Activated T-cell treated with anti-CD3 and anti-CD28 coated beads, Interleukin-2, amount 50 U/mL, for 4 hours (primary cell): ENCODE results near the gene ZDHHC18. TPM values are rescaled to one million over a fixed set of nuclear protein-coding genes. Genes with fewer than 3 reads are reported as not detected.
A peak's percentile ranks its signal among the peaks of the same experiment; 100 is the strongest.
"Not testable (repeated sequence)": the region's sequence is repeated elsewhere in the genome, so short reads cannot be mapped to it uniquely, and the experiment has no call there.

Experiments
- ATAC-seq, 2 donors: fragments of 200-7000 bp; cut with Tn5 transposase; one replicate each; pipeline ENCODE4 v1.10.0; 2021
- DNase-seq: peaks from one replicate; pipeline ENCODE4 v3.0.0-alpha.2; 2020
- H3K27me3 Mint-ChIP-seq: one replicate; pipeline ENCODE4 v1.8.0; 2021; ENCODE audit warnings: low read depth, mixed read lengths
- H3K36me3 Mint-ChIP-seq: one replicate; pipeline ENCODE4 v1.8.0; 2022; ENCODE audit warnings: mixed read lengths; ENCODE audit not compliant: insufficient read depth
- H3K4me1 Mint-ChIP-seq: one replicate; pipeline ENCODE4 v1.8.0; 2021; ENCODE audit warnings: low read depth, mixed read lengths
- H3K4me3 Mint-ChIP-seq: one replicate; pipeline ENCODE4 v1.8.0; 2021; ENCODE audit warnings: mild to moderate bottlenecking, moderate library complexity, mixed read lengths
- H3K9me3 Mint-ChIP-seq: one replicate; pipeline ENCODE4 v1.8.0; 2021; ENCODE audit warnings: mixed read lengths
- total RNA-seq, 3 donors: library from RNA; stranded (reverse); gene quantifications; one replicate each; pipeline ENCODE4 v1.2.1, GENCODE V29; 2021

Gene ZDHHC18
- total RNA-seq, 3 donors from 2014 or later, result 66.1 to 76.8 (median 71.8) TPM

DNA sequence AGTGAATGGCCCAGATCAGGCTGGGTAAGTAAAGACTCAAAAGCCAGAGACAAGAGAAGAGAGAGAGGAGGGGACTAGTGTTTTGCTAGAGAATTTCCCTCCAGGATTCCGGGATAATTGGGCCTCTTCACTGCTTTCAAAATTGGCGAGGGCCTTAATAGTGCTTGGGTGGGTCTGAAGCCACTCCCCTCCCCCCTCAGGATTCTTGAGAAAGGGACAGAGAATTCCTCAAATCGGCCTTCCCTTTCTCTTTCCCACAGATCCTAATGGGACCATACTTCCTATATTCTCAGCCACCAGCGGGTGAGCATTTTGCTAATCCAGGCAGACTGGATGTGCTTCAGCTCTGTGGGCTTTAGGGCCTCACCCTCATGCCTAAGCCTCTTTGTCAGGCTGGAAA is 48.4 kb downstream of the ZDHHC18 start:
- Mint-ChIP-seq H3K36me3 (peaks cover 2% of the 10 kb centered on the region), H3K4me1 (no peaks in the 10 kb centered on the region), H3K9me3 (no peaks in the 10 kb centered on the region), H3K27me3 (no peaks in the 10 kb centered on the region), H3K4me3 (no peak overlapping the region)
- DNase-seq, result no peak
- no peak for ATAC-seq

DNA sequence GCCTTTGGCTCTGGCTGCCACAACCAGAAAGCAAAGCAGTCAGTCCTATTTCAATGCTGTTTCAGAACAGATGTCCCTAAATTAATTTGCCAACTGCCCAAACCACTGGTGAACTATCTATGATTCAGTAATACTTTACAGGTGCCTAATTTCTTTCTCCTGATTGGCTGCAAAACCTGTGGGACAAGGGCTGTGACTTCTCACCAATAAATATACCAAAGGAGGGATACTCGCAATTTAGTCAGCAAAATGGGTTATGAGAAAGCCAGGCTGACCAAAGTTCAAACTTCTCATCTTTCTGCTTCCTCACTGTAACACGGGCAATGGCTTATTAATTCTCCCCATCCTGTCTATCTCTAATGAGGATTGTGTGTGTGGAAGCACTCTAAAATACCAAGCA is 50.8 kb downstream of the ZDHHC18 start:
- Mint-ChIP-seq H3K4me3 (no peak overlapping the region), H3K27me3 (no peaks in the 10 kb centered on the region), H3K4me1 (no peaks in the 10 kb centered on the region), H3K9me3 (no peaks in the 10 kb centered on the region), H3K36me3 (peaks cover 6% of the 10 kb centered on the region)
- ATAC-seq (no peak), DNase-seq (no peak)

DNA sequence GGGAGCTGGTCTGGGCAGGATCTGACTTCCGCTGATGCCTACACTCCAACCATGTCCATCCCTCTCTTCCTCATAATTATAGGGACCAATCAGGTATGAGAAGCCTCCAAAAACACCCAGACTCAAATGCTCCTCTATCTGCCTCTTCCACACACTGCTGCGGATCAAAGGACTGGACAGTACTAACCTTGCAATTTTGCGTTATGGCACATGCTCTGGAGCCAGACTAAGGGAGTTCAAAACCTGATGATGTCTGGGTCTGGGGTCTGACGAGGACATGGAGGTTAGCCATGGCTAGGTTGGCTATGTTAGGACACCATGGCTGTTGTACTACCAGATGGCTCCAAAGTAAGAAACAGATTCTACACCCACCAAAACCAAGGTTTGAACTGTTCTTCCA is 53.3 kb downstream of the ZDHHC18 start:
- DNase-seq (no peak), ATAC-seq (no peak)
- Mint-ChIP-seq H3K9me3 (no peaks in the 10 kb centered on the region), H3K4me3 (no peak overlapping the region), H3K36me3 (peaks cover 25% of the 10 kb centered on the region), H3K27me3 (no peaks in the 10 kb centered on the region), H3K4me1 (peaks cover 2% of the 10 kb centered on the region)

DNA sequence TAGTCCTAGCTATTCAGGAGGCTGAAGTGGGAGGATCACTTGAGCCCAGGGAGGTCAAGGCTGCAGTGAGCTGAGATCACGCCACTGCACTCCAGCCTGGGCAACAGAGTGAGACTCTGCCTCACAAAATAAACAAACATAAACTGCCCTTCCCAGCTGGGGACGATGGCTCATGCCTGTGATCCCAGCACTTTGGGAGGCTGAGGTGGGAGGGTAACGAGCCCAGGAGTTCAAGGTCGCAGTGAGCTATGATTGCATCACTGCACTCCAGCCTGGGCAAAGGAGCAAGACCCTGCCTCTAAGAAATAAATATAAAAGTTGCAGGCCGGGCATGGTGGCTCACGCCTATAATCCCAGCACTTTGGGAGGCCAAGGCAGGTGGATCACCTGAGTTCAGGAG is 55.1 kb downstream of the ZDHHC18 start:
- H3K9me3 Mint-ChIP-seq, ATAC-seq, H3K27me3 Mint-ChIP-seq, H3K4me1 Mint-ChIP-seq, H3K4me3 Mint-ChIP-seq, DNase-seq: not testable (repeated sequence)
- H3K36me3 Mint-ChIP-seq, result peaks cover 32% of the 10 kb centered on the region

DNA sequence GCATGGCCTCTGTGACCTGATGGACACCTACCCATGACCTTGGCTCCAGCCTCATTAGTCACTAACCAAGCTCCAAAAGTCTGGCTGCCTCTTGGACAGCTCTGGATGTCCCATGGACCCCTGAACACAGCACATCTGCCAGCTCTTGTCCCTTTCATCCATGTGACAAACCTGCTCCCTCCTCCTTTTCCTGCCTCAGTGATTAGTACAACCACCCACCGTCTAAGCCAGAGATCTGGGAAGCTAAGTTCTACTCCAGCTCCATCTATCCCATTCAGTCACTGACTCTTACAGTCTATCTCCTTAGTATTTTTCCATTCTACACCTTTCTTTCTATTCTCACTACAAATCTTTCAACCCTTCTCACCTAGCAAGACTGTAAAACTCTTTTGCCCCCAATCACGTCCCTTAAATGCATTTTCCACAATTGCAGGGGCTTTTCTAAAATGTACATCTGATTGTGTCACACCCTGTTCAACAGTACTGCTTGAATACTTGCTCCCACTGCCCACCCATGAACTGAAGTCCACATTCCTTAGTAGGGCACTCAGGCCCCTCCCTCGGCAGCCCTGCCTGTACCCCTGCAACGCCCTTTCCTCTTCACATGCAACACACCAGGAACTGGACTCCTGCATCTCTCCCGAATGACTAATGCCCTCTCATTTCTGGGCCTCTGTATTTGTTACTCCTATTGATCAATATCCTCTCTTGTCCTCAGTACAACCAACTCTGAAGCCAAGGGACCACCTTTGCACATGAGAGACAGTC is 56.4 kb downstream of the ZDHHC18 start:
- peaks cover 36% of the 10 kb centered on the region for H3K36me3 Mint-ChIP-seq
- no peak for ATAC-seq
- H3K9me3 Mint-ChIP-seq, result no peaks in the 10 kb centered on the region
- no peak for DNase-seq
- H3K4me1 Mint-ChIP-seq, result peaks cover 10% of the 10 kb centered on the region
- H3K27me3 Mint-ChIP-seq, result no peaks in the 10 kb centered on the region
- no peak overlapping the region for H3K4me3 Mint-ChIP-seq

DNA sequence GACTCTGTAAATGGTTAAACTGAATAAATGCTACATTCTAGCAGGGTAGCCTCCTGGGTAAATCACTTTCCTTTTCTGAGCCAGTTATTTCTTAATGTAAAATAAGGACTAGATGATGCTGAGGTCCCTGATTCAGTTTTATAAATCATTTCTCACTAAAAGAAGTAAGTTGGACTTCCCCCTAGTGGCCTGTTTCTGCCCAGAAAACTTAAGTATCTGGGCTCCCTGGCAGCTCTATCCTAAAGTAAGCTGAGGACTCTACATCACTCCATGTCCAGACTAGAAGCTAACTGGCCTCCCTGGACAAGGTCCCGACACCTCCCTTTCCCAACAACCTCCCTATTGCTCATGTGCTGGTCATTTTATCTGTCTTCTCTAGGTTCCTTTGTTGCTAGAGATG is 60.6 kb downstream of the ZDHHC18 start:
- Mint-ChIP-seq H3K4me1 (peaks cover 34% of the 10 kb centered on the region), H3K27me3 (no peaks in the 10 kb centered on the region), H3K4me3 (peak overlapping the region; percentile 33), H3K36me3 (peaks cover 39% of the 10 kb centered on the region), H3K9me3 (no peaks in the 10 kb centered on the region)
- ATAC-seq (no peak), DNase-seq (no peak)

DNA sequence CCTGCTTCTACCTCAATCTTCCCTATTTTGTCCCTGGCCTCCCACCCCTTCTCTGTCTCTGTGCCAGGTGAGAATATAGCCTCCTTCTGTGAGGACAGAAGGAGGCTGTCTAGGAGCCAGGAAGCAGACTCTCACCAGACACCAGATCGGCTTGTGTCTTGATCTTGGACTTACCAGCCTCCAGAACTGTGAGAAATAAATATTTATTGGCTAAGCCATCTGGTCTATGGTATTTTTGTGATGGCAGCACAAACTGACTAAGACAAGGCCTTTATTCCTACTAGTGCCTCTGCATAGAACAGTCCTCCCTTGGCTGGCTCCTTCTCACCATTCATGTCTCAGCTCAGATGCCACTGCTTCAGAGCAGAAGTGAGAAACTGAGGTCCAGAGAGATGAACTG is 61.7 kb downstream of the ZDHHC18 start:
- DNase-seq (no peak), ATAC-seq (no peak)
- no peaks in the 10 kb centered on the region for H3K27me3 Mint-ChIP-seq
- peaks cover 31% of the 10 kb centered on the region for H3K4me1 Mint-ChIP-seq
- H3K9me3 Mint-ChIP-seq, result no peaks in the 10 kb centered on the region
- H3K36me3 Mint-ChIP-seq, result peaks cover 36% of the 10 kb centered on the region
- peak overlapping the region; percentile 97 for H3K4me3 Mint-ChIP-seq

DNA sequence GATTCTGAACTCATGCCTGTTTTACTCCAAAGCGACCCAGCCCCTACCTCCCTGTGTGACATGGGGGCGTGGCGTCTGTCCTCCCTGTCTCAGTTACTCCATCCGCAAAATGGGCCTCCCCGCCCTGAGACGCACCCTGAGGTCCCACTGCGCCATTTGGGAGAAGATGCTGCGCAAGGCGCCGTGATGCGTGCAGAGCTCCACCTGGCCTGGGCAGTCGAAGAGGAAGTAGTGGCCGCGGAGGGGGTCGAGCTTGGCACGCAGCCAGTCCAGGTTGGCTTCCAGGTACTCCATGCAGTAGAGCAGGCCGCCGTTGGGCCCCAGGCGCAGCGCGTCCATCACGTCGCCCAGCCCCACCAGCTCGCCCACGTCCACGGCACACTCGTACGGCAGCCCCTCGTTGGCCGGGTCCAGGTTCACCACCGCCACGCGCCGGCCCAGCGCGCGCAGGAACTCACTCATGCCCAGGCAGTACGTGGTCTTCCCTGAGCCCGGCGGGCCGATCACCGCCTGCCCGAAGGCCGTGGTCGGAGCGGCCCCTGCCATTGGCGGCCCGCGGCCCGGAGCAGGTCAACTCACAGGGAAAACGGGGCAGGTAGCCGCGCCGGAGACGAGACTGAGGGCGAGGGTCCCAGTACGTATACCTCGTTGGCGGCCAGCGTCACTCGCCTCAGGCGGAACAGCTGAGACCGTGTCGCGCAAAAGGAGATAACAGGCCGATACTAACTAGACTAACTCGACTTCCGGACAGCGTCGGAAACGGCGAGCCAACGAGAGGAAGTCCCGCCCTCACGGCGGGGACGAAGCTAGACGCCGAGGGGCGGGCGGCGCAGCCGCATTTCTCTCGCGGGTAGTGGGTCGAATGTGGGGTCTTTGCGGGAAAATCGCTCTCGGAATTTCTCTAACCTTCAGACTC is 63.3 kb downstream of the ZDHHC18 start, which contains the start of gene GPN2:
GPN2 (minus strand) TSS at position 733 of the 916 bp plus-strand sequence; CDS start at position 546, 187 bp downstream.
- peaks cover 35% of the 10 kb centered on the region for H3K36me3 Mint-ChIP-seq
- H3K4me1 Mint-ChIP-seq, result peaks cover 31% of the 10 kb centered on the region
- H3K27me3 Mint-ChIP-seq, result no peaks in the 10 kb centered on the region
- DNase-seq, result peak; percentile 64
- peak; percentile 96 for ATAC-seq
- H3K4me3 Mint-ChIP-seq, result peak within 1 kb of the TSS; percentile 97
- H3K9me3 Mint-ChIP-seq, result no peaks in the 10 kb centered on the region

DNA sequence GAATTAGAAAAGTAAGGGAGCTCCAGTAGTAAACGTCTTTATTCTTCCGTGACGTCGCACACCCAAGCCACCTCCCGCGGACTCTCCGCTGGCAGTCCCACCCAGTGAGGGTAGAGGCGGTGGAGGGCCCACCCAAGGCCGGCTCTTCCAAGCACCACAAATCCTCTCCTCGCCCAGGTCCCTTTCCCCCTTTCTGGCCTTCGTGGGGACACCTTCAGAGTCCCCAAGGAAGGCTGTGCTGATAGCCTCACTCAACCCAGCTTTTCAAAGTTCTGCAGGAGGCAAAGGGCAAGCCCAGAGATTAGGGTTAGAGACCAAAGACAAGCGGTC is 63.9 kb downstream of the ZDHHC18 start:
- DNase-seq, result no peak
- peak; percentile 47 to 49 for ATAC-seq

DNA sequence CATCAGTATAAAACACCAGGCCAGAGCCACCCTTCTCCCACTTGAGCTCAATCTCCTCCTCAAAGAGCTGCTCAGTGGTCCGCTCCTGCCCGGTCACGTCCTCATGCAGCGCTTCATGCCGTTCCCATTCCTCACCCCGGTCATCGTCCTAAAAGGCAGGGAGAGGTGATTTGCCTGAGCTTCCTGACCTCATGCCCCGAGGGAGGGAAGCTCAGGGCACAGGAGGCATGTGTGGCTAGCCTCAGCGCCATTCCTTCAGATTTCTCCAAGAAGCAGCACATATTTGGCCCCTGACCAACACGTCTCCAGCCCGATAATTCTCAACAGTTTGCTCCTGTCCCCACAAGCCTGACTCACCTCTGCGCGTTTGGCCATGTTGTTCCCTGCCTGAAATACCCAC is 67.8 kb downstream of the ZDHHC18 start:
- ATAC-seq (no peak), DNase-seq (no peak)
- no peaks in the 10 kb centered on the region for H3K27me3 Mint-ChIP-seq
- peaks cover 17% of the 10 kb centered on the region for H3K4me1 Mint-ChIP-seq
- H3K36me3 Mint-ChIP-seq, result peaks cover 24% of the 10 kb centered on the region
- H3K4me3 Mint-ChIP-seq, result no peak overlapping the region
- H3K9me3 Mint-ChIP-seq, result no peaks in the 10 kb centered on the region

More for the DNA sequence above, 63.9 kb downstream of the ZDHHC18 start:
- peaks cover 29% of the 10 kb centered on the region for H3K4me1 Mint-ChIP-seq
- peak overlapping the region; percentile 97 for H3K4me3 Mint-ChIP-seq
- peaks cover 30% of the 10 kb centered on the region for H3K36me3 Mint-ChIP-seq
- H3K27me3 Mint-ChIP-seq, result no peaks in the 10 kb centered on the region
- H3K9me3 Mint-ChIP-seq, result no peaks in the 10 kb centered on the region

DNA sequence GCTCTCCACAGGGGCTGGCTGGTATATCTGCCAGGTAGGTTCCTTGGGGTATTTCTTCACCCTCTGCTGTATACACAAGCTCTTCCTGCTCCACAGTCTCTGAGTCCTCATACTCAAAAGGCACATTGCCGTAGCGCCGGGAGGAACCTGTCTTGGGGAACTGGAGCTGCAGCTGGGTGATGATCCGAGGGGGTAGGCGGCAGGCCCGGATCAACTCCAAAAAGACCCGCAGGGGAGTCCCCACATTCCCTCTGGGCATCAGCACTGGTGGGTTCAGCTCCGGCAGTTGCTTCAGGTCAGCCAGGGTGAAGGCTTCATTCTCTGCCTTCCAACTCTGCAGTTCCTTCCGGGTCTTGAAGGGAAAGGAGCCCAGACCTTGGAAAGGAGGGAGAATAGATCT is 70.9 kb downstream of the ZDHHC18 start:
- no peak for ATAC-seq
- Mint-ChIP-seq H3K4me1 (peaks cover 21% of the 10 kb centered on the region), H3K9me3 (no peaks in the 10 kb centered on the region), H3K36me3 (peaks cover 22% of the 10 kb centered on the region), H3K4me3 (no peak overlapping the region), H3K27me3 (no peaks in the 10 kb centered on the region)
- DNase-seq, result no peak

DNA sequence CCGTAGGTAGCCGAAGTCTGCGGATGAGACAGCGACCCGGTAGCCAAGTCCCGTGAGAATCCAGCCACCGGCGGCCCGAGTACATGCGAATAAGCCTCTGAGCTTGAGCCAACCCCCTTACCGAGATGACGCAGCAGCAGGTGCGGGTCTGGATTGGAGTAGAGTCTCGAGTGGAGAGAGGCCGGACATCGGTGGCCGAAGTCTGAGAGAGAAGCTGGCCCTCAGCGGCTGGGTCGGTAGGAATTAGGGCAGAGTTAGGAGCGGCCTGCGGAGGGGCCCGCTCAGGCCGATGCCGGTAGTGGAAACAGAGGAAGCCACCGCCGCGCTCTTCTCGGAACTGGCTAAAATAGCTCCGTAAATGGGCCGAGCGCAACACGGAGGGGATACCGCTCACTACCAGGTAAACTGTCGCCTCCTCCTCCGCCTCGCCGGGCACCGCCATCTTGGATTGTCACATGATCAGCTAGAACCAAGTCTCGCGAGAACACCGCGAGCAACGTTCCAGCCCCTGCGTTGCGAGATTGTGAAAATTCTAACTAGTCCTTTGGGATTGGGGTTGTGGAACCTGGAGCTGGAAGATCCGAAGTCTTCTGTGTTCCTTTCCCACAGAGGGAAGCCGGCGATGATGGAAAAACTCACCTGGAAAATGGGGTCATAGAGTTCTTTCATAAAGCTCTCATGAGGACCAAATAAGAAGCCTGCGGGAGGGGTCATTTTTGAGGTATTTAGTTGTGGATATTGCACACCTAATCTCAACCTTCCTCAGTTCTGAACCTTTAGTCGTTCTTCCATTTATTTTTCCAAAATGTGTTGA is 73.7 kb downstream of the ZDHHC18 start, which contains the start of gene GPATCH3:
GPATCH3 (minus strand) TSS at position 467 of the 814 bp plus-strand sequence; CDS start at position 442, 25 bp downstream.
- DNase-seq (peak; percentile 87), ATAC-seq (peak; percentile 95)
- H3K4me1 Mint-ChIP-seq, result peaks cover 21% of the 10 kb centered on the region
- no peaks in the 10 kb centered on the region for H3K9me3 Mint-ChIP-seq
- H3K27me3 Mint-ChIP-seq, result no peaks in the 10 kb centered on the region
- H3K36me3 Mint-ChIP-seq, result peaks cover 7% of the 10 kb centered on the region
- H3K4me3 Mint-ChIP-seq, result peak within 1 kb of the TSS; percentile 89

DNA sequence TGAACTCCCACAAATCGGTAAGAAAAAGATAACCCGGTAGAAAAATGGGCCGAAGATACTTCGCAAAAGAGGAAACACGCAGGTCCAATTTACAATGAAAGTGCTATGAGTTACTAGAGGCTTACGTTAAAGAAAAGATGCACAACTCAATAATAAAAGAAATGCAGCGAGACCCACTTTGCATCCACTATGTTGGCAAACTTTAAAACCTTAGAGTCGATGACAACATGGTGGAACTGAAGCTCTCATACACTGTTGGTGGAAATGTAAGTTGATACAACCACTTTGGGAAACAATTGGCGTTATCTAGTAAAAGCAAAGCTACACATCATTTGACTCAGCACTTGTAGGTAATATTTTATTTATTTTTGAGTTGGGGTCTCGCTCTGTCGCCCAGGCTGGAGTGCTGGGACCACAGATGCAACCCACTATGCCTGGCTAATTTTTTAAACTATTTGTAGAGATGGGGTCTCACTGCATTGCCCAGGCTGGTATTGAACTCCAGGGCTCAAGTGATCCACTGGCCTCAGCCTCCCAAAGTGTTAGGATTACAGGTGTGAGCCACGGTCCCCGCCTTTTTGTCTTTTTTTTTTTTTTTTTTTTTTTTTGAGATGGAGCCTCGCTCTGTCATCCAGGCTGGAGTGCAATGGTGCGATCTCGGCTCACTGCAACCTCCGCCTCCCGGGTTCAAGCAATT is 74.5 kb downstream of the ZDHHC18 start:
- peak overlapping the region; percentile 89 for H3K4me3 Mint-ChIP-seq
- H3K4me1 Mint-ChIP-seq, result peaks cover 21% of the 10 kb centered on the region
- no peaks in the 10 kb centered on the region for H3K27me3 Mint-ChIP-seq
- H3K36me3 Mint-ChIP-seq, result peaks cover 7% of the 10 kb centered on the region
- DNase-seq (no peak), ATAC-seq (no peak)
- no peaks in the 10 kb centered on the region for H3K9me3 Mint-ChIP-seq
